Smooth muscle cell (in vitro differentiated cells): ENCODE data around the gene TPRX2. TPM values are rescaled to one million over a fixed set of nuclear protein-coding genes. Genes with fewer than 3 reads are reported as not detected.
"Not testable (repeated sequence)": the region's sequence is repeated elsewhere in the genome, so short reads cannot be mapped to it uniquely, and the experiment has no call there.

Experiments
- DNase-seq: peaks from one replicate; lab custom pipeline; 2025; ENCODE audit not compliant: unreplicated experiment; lab: John Stamatoyannopoulos, UW
- H2AFZ ChIP-seq: fragments of 200-600 bp; sonication (generic); 2 replicates; pipeline ENCODE4 v1.6.0; 2016; ENCODE audit warnings: antibody characterized with exemption, low read depth, mild to moderate bottlenecking
- H3F3A ChIP-seq: fragments of 200-600 bp; sonication (generic); 2 replicates; pipeline ENCODE4 v1.6.0; 2017; ENCODE audit warnings: antibody characterized with exemption, low read depth
- H3K27ac ChIP-seq: fragments of 200-600 bp; sonication (generic); 2 replicates; pipeline ENCODE4 v1.5.1; 2016; ENCODE audit warnings: low read depth, mild to moderate bottlenecking
- H3K27me3 ChIP-seq: fragments of 200-600 bp; sonication (generic); 2 replicates; pipeline ENCODE4 v1.6.1; 2016; ENCODE audit warnings: low read depth, mild to moderate bottlenecking
- H3K36me3 ChIP-seq: fragments of 200-600 bp; sonication (generic); 2 replicates; pipeline ENCODE4 v1.5.1; 2016; ENCODE audit warnings: low read depth
- H3K4me1 ChIP-seq: fragments of 200-600 bp; sonication (generic); 2 replicates; pipeline ENCODE4 v1.5.1; 2016; ENCODE audit warnings: low read depth
- H3K4me2 ChIP-seq: fragments of 200-600 bp; sonication (generic); 2 replicates; pipeline ENCODE4 v1.6.0; 2016; ENCODE audit warnings: mild to moderate bottlenecking
- H3K4me3 ChIP-seq: fragments of 200-600 bp; sonication (generic); 2 replicates; pipeline ENCODE4 v1.5.1; 2016; ENCODE audit warnings: mild to moderate bottlenecking
- H3K79me2 ChIP-seq: fragments of 200-600 bp; sonication (generic); 2 replicates; pipeline ENCODE4 v1.6.0; 2016; ENCODE audit warnings: low read depth, mild to moderate bottlenecking
- H3K9ac ChIP-seq: fragments of 200-600 bp; sonication (generic); 2 replicates; pipeline ENCODE4 v1.6.0; 2016; ENCODE audit warnings: low read depth
- H3K9me3 ChIP-seq: fragments of 200-600 bp; sonication (generic); replicated peaks from 2 replicates; pipeline ENCODE4 v1.5.1; 2016; ENCODE audit warnings: low read depth
- H4K20me1 ChIP-seq: fragments of 200-600 bp; sonication (generic); 2 replicates; pipeline ENCODE4 v1.6.0; 2016; ENCODE audit warnings: low read depth
- CTCF ChIP-seq: fragments of 200-600 bp; sonication (generic); IDR thresholded peaks from 2 replicates; pipeline ENCODE4 v1.5.1; 2017; ENCODE audit warnings: borderline replicate concordance, mild to moderate bottlenecking, antibody characterized with exemption; ENCODE audit not compliant: insufficient read depth, poor library complexity, severe bottlenecking
- WGBS: methylation state at CpG from one replicate; pipeline ENCODE4 v1.1.7; 2016; ENCODE audit warnings: low lambda C conversion rate; 5-methylcytosine and 5-hydroxymethylcytosine counted together
- polyA plus RNA-seq: library from polyadenylated mRNA; unstranded; fragments of >200 nt; fragmentation: Nextera tagmentation; extraction: Ambion mirVana; gene quantifications from 2 replicates; pipeline ENCODE4 v1.2.1, GENCODE V29; 2016
- total RNA-seq: library from RNA; depleted of rRNA; stranded (reverse); fragments of >200 nt; gene quantifications from 2 replicates; pipeline ENCODE4 v1.2.3, GENCODE V29; 2014

The TPRX2 gene
- total and polyA plus RNA-seq, 2 experiments from 2014 or later, result not detected

- no peak for DNase-seq
- no peak overlapping the region for H3K4me3 ChIP-seq
- no peaks in the 10 kb centered on the region for H3K4me1 ChIP-seq
- no peaks in the 10 kb centered on the region for H4K20me1 ChIP-seq
- H3K9me3 ChIP-seq, result no peaks in the 10 kb centered on the region
- no peak overlapping the region for H2AFZ ChIP-seq
- H3K27me3 ChIP-seq, result no peaks in the 10 kb centered on the region
- no peaks in the 10 kb centered on the region for H3K36me3 ChIP-seq
- no peak overlapping the region for H3K27ac ChIP-seq
- no peak overlapping the region for H3K9ac ChIP-seq
- 98% methylated on average over 7 of the region's 7 CpGs for WGBS
- H3K79me2 ChIP-seq, result no peaks in the 10 kb centered on the region
- no peak for TF ChIP-seq CTCF
- H3F3A ChIP-seq, result no peaks in the 10 kb centered on the region
- no peak overlapping the region for H3K4me2 ChIP-seq
Measured at GRCh38 chr19:47901370-47901769, 42.3 kb downstream of the TPRX2 start.

- peak; percentile 60 for TF ChIP-seq CTCF
Measured at GRCh38 chr19:47909350-47909749, 50.3 kb downstream of the TPRX2 start.

GRCh38 chr19:47910191-47910590 is 51.2 kb downstream of the TPRX2 start:
- not testable (repeated sequence) for H3K4me3 ChIP-seq, H3K79me2 ChIP-seq, H3K9ac ChIP-seq, H3K4me2 ChIP-seq, H4K20me1 ChIP-seq, DNase-seq, H3K27ac ChIP-seq, H3K4me1 ChIP-seq, H2AFZ ChIP-seq, H3K27me3 ChIP-seq, H3F3A ChIP-seq, H3K36me3 ChIP-seq, H3K9me3 ChIP-seq
- 89% methylated on average over 1 of the region's 2 CpGs for WGBS

More at GRCh38 chr19:47909350-47909749, 50.3 kb downstream of the TPRX2 start:
- H3K9ac ChIP-seq, H3K27ac ChIP-seq, DNase-seq, H3K4me3 ChIP-seq, H3K9me3 ChIP-seq, H3K79me2 ChIP-seq, H2AFZ ChIP-seq, H3K36me3 ChIP-seq, H3K4me2 ChIP-seq, H3K27me3 ChIP-seq, H3F3A ChIP-seq, H4K20me1 ChIP-seq, H3K4me1 ChIP-seq: not testable (repeated sequence)
- WGBS, result 3% methylated on average over 5 of the region's 14 CpGs

Other genes starting within 250 kb of the TPRX2 start
- 44.3 and 65.6 TPM in 2 replicates for gene EHD2, start 145.8 kb upstream of the TPRX2 start, total RNA-seq
- 200 TPM in 2 replicates for gene EHD2, start 145.8 kb upstream of the TPRX2 start, polyA plus RNA-seq
- gene NOP53, start 113.7 kb upstream of the TPRX2 start, total RNA-seq, result 42.8 and 48.9 TPM in 2 replicates
- gene NOP53, start 113.7 kb upstream of the TPRX2 start, polyA plus RNA-seq, result 74.5 and 95.2 TPM in 2 replicates
- gene SELENOW, start 80.5 kb upstream of the TPRX2 start, total RNA-seq, result 415 and 441 TPM in 2 replicates
- gene SELENOW, start 80.5 kb upstream of the TPRX2 start, polyA plus RNA-seq, result 527 and 558 TPM in 2 replicates
- gene TPRX1, start 54.7 kb upstream of the TPRX2 start, total RNA-seq, result not detected in 2 replicates
- gene TPRX1, start 54.7 kb upstream of the TPRX2 start, polyA plus RNA-seq, result not detected in 2 replicates
- gene CRX, start 37.3 kb upstream of the TPRX2 start, total RNA-seq, result not detected in 2 replicates
- gene CRX, start 37.3 kb upstream of the TPRX2 start, polyA plus RNA-seq, result not detected in 2 replicates
- gene SULT2A1, start 27.1 kb downstream of the TPRX2 start, total RNA-seq, result not detected in 2 replicates
- gene SULT2A1, start 27.1 kb downstream of the TPRX2 start, polyA plus RNA-seq, result 0.10 TPM in 1 of 2 replicates, not detected in the other
- gene BSPH1, start 132.9 kb downstream of the TPRX2 start, total RNA-seq, result not detected in 2 replicates
- gene BSPH1, start 132.9 kb downstream of the TPRX2 start, polyA plus RNA-seq, result not detected in 2 replicates
- 0.99 and 1.3 TPM in 2 replicates for gene ELSPBP1, start 135.4 kb downstream of the TPRX2 start, total RNA-seq
- gene ELSPBP1, start 135.4 kb downstream of the TPRX2 start, polyA plus RNA-seq, result 0.96 and 2.7 TPM in 2 replicates
- gene CABP5, start 184.8 kb downstream of the TPRX2 start, total RNA-seq, result not detected in 2 replicates
- not detected in 2 replicates for gene CABP5, start 184.8 kb downstream of the TPRX2 start, polyA plus RNA-seq